NB4 (cell line): ENCODE measurements around the gene TMEM114.

Experiments used
- CTCF ChIP-seq: IDR thresholded peaks from one replicate; pipeline ENCODE4 v1.5.1; 2012; ENCODE audit warnings: low read depth, low read length
- MAX ChIP-seq: IDR thresholded peaks from 2 replicates; pipeline ENCODE4 v1.6.1; 2011; ENCODE audit warnings: low read depth, low read length
- MYC ChIP-seq: IDR thresholded peaks from 2 replicates; pipeline ENCODE4 v1.6.1; 2011; ENCODE audit warnings: low read depth, low read length
- POLR2A ChIP-seq: IDR thresholded peaks from 2 replicates; pipeline ENCODE4 v1.6.1; 2011; ENCODE audit warnings: mild to moderate bottlenecking; ENCODE audit not compliant: insufficient read length; ENCODE audit errors: extremely low read depth

- TF ChIP-seq CTCF (no peak), POLR2A (no peak), MAX (no peak), MYC (no peak)
Measured at GRCh38 chr16:8589057-8589899, 1.0 kb downstream of the TMEM114 start.
